Activated naive CD8-positive, alpha-beta T cell treated with anti-CD3 and anti-CD28 coated beads, Interleukin-2, amount 50 U/mL, for 16 hours (primary cell): Measurements from ENCODE around the gene CDK14.
"Not testable (repeated sequence)": the region's sequence is repeated elsewhere in the genome, so short reads cannot be mapped to it uniquely, and the experiment has no call there.

ENCODE experiments used
- DNase-seq: peaks from one replicate; pipeline ENCODE4 v3.0.0-alpha.2; 2020; ENCODE audit warnings: low read depth, low spot score

The CDK14 gene

DNA sequence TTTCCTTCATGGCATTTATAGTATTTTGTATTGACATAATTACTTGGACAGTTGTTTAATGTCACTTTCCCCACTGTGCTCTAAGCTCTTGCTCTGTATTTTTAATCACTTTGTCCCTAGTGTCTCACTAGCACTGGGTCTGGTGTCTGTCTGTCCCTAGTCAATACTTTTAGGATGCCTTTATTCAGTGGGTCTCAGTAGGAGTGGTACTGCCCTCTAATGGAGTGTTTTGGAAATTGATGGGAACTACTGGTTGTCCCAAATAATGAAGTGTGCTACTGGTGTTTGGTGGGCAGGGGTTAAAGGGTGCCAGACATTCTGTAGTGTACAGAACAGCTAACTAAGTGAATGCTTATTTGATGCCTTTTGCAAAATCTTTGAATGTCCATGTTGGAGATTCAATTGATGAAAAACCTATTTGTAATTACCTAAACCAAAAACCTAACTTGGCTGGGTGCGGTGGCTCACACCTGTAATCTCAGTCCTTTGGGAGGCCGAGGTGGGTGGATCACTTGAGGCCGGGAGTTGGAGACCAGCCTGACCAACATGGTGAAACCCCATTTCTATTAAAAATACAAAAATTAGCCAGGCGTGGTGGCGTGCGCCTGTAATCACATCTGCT lies 33.3 kb downstream of the CDK14 start:
- DNase-seq, result no peak

DNA sequence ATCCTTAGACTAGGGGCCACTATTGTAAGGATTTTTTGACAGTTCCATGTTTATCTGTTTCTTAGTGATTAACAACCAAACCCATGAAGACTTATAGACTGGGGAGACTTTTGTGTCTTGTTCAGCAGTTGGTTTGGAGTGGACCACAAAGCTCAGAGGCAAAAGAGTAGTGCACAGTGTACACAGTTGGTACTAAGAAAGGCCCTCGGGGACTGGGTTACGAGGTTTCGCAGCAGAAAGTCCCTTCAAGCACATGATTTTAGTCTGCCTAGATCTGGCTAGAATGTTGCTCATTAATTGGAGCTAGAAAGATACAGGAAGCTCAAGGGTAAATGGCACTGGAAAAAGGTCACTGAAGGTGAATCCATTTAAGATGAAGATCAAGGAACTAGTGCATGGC lies 35.4 kb downstream of the CDK14 start:
- no peak for DNase-seq

DNA sequence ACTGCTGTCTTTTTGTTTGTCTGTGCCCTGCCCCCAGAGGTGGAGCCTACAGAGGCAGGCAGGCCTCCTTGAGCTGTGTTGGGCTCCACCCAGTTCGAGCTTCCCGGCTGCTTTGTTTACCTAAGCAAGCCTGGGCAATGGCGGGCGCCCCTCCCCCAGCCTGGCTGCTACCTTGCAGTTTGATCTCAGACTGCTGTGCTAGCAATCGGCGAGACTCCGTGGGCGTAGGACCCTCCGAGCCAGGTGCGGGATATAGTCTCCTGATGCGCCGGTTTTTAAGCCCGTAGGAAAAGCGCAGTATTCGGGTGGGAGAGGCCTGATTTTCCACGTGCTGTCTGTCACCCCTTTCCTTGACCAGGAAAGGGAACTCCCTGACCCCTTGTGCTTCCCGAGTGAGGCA lies 43.6 kb downstream of the CDK14 start:
- not testable (repeated sequence) for DNase-seq

DNA sequence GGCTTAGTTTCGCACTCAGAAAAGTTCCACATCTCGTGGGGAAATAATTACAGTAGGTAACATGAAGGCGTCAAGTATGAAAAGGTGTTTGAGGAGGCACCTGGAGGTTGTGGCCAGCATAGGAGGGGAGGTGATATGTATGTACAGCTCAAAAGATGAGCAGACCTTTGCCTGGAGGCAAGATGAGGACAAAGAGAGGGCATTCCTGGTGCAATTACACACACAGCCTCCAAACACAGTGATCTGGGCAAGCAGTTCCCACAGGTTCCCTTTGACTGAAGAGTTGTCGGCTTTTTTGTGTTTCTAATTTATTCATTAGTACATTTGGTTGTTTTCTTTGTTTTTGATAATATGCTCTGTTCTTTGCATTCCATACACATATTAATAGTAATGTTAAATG lies 46.9 kb downstream of the CDK14 start:
- no peak for DNase-seq

DNA sequence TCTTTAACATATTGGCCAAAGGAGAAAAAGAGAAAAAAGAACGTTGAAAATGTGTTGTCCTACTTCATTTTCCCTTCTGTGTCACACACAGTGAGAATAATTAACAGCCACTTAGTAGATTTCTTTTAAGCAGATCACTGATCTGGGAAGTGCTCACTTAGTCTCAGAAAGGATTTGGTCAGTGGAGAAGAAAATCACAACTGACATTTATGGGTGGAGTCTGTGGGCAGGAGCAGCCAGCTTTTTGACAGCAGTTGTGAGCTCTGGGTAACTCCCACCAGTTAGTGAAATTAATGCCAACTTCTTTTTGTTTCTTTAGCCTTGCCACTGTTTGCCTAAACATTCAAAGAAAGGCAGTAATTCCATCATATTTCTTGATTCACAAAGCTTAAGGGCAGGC lies 49.7 kb downstream of the CDK14 start:
- no peak for DNase-seq

DNA sequence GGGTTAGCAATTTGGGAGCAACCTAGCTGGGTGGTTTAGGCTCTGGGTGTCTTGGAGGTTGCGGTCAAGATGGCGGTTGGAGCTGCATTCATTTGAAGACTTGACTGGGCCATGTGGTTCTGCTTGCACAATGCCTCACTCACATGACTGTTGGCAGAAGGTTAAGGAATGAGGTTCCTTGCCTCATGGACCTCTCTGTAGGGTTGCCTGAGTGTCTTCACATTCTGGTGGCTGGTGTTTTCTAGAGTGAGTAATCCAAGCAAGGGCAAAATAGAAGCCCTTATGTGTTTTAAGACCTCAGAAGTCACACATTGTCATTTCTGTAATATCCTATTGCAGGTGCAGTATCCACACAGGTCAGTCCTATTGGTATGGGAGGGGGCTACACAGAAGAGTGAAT lies 52.0 kb downstream of the CDK14 start:
- no peak for DNase-seq

DNA sequence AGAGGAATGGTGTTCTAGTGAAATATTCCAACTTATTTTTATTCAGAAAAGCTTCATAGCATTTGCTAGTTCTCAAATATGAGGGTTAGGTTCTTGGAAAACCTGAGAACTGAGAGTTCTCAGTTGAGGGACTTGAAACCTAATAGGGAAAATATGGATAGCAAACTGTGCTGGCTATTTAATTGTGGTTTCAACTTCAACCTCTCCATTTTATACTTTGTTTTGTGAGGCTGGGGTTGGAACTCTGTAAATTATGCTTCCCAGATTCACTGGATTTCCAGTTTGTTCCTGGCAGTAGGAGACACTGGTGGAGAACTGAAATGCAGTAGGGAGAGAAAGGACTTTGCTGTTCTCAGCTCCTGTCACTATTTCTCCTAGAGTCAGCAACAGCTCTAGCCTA lies 52.7 kb downstream of the CDK14 start:
- DNase-seq, result no peak

DNA sequence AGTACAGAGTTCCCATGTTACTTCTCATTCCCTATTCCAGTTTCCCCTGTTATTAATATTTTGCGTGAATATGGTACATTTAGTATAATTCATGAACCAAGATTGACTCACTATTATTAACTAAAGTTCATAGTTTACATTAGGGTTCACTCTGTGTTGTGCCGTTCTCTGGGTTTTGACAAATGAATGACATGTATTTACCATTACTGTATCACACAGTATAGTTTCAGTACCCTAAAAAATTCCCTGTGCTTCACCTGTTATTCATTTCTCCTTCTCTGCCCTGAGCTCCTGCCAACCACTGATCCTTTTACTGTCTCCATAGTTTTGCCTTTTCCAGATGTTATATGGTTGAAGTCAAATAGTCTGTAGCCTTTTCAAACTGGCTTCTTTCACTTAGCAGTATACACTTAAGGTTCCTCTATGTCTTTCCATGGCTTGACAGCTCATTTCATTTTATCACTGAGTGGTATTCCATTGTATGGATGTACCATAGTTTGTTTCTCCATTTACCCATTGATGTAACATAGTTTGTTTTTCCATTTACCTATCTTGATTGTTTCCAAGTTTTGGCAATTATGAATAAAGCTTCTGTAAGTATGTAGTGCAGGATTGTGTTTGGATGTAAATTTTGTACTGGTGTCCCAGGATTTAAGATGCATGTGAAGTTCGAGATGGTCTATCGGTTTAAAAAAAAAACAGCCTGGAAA lies 58.8 kb downstream of the CDK14 start:
- DNase-seq, result no peak

DNA sequence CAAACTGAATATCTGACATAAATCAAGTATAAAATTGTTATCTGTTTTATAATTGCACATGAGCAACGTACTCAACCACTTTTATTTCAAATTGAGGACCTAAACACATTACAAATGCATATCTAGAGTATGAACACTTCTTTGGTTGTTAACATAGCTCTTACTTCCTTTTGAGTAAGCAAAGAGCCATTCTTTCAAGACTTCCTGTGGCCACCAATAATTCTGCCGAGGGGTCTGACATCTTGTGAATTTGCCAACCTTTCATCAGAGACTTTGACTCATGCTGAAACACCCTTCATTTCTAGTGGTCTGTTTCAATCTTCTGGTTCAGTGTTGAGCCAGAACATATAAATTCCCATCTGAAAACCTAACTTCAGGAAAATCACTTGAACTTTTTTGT lies 59.4 kb downstream of the CDK14 start:
- no peak for DNase-seq

DNA sequence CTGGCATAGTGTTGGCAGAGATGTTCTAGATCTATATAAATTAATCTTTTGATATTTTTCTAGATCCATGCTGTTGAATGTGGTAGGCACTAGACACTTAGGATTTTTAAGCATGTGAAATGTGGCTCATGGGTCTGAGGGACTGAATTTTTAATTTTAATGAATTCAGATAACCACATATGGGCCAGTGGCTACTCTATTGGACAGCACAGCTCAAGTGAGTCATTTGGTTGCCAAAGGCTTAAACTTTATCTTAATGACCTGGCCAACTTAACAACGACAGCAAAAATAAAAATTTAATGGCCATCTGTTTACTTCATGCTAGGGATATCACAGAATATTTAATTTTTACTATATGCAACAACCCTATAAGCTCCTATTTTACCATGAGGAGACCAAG lies 61.4 kb downstream of the CDK14 start:
- no peak for DNase-seq

DNA sequence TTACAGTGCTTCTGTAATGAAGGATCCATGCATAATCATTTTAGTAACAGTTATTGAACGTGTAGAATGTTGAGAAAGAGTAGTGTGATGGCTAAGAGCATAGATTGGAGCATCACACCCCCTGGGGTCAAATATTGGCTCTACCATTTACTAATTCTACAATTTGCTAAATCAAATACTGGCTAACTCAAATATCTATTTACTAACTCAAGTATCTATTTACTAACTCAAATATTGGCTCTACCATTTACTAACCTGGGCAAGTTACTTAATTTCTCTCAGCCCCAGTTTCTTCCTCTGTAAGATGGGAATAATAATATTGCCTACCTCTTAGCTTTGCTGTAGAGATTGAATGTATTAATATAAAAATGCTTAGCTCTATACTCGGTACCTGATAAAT lies 64.0 kb downstream of the CDK14 start:
- no peak for DNase-seq

DNA sequence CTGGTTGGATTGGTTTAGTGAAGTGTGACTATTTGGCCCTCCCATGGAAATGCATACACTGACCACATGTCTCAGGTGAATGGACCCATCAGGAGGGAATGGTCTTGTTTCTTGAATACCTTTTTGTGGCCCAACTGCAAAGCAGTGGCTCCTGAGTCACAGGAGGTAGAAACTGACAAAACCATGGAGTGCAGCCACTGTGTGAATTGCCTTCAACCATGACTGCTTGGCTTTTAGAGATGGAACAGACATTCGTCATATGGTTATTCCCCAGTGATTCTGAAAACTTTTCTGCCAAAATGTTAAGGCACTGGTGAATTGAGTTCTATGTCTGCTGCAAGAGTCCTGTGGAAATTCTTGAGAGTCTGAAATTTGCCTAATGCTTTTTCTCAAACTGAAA lies 64.7 kb downstream of the CDK14 start:
- DNase-seq, result no peak

DNA sequence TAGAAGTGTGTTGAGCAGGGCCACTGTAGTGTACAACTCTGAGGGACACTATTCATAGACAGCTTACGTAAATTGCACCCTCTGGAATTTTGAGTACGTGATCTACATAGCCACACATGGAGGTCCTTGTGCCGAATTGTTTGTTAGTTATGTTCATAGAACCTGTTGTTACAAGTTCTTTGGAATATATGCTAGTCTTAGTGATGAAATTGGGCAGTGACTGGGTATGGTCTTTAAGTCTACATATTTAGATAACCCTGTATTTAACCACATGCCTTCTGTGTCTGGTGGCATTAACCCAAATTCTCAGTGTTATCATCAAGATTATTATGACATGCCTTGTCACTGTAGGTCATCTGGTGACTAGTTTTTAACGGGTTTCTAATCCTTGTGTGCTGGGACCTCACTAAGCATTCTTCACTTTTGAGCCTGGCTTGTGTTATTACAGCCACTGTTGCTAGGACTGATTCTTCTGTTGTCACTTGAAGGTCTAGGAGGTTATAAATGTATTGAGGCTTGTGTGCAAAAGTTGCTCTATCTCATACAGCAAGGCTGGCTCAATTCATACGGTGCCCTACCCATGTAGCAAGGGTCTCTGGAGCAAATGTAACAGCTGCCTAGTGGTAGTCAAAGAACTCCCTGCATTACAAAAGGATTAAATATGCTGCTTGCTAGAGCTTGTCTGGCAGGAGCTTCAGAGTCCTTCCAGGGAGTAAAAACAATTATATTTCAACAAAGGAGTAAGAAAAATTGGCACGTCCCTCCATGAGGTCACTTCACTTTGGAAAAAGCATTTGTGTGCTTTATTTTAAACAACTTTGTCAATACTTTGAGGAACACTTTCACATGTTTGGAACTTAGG lies 65.4 kb downstream of the CDK14 start:
- DNase-seq, result no peak

DNA sequence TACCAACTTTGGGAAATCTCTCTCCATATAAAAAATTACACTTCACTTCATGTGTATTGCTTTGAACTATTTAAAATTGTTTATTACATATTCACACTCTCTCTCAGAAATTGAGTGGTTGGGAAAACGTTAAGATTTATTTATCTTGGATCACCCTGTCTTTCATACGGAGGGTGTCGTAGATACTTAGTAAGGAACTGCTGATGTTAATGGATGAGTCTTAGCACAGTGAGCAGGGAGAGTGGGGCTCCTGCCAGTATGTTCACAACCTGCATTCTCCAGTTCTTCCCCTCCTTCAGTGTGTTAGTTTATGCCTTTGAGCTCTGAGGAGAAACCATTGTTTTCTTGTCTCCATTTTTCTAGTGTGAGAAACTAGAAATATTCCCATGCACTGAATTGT lies 67.1 kb downstream of the CDK14 start:
- DNase-seq, result no peak

DNA sequence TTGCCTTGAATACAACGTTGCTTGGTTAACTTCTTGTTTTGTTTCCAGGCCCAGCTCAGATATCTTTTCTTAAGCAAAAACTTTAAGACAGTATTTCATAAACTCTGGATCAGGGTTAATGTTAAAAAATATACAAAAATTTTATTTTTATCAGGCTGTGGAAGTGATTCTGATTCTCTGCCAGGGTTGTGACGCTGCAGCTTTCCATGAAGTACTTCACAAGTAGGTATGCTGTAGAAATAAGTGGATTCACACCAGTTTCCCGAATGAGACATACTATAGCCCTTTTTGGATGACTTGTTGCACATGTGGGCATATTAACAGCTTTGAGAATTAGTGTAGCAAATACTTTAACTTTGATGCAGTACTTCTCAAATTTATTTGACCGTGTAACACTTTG lies 70.1 kb downstream of the CDK14 start:
- no peak for DNase-seq

DNA sequence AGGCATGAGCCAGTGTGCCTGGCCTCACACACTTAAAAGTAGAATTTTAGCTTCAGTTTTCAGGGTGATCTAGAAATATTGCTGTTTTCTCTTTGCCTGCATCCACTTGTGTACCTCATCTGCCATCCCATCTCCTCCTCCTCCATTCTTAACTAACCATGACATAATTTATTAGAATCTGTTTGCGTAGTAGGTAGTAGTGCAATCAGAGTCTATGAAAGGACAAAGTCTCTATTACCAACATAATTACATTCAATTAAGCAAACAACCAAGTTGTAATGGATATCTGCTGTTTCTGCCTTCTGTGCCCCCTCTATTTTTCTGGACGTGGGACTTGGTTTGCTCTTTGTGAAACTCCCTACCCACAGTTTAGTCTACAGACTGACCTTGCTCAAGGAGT lies 72.9 kb downstream of the CDK14 start:
- no peak for DNase-seq

DNA sequence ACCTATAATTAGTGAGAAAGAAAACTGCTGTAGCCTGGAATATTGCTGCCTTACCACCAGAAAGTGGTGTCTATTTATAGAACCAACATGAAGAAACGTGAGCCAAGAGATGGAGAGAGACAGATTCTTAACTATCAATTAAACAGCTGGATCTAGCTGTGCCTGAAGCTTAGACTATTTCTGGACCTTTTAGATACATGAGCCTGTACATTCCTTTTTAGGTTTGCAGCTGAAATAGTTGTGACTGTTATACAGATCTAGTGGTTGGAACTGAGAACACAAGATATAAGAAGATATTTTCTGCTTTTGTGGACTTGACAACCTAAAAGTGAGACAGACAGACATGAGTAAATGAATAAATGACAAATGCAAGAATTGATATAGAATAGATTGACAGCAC lies 73.4 kb downstream of the CDK14 start:
- DNase-seq, result no peak

DNA sequence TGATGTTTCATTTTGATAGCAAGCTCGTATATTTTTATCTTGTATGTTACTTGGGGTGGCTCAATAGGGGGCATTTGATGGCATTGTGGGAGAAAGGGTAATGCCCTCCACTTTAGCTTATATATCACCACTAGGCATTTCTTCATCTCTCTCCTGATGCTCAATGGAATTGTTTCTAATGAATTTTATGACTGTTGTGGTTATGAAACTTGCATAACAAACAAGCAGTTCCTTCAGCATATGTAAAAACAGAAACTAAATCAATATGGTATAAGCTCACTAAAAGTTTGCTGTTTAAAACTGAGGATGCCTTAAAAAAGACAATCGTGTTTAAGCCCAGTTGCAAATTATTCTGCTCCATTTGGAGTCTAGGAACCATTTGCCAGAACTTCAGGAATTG lies 75.5 kb downstream of the CDK14 start:
- no peak for DNase-seq

DNA sequence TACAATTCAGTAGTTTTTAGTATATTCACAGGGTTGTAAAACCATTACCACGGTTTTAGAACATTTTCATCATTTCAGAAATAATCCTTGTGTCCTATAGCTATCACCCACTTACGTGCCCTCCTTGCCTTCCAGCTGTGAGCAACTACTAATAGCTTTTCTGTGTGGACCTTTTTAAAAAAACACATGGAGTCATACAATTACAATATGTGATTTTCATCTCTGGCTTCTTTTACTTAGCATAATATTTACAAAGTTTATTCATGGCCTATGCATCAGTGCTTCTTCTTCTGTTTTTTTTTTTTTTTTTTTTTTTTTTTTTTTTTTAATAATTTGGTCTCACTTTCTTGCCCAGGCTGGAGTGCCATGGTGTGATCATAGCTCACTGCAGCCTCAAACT lies 76.1 kb downstream of the CDK14 start:
- no peak for DNase-seq

DNA sequence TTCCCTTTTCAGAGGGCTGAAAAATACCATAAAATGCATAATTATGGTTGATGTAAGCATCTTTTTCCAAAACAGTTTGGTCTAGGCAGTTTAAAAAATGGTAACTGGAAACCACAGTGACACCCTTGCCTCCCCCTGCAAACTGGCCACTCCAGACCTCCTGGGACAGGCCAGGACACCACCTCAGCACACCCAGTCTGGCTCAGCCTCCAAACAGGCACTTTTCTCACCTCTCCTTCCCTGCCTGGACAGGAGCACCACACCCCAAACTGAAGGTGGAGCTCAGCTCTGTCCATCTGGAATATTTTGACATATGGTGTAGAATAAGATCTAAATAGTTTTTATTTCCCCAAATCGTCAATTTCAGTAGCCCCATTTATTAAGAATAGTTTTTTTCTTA lies 78.5 kb downstream of the CDK14 start:
- DNase-seq, result no peak

DNA sequence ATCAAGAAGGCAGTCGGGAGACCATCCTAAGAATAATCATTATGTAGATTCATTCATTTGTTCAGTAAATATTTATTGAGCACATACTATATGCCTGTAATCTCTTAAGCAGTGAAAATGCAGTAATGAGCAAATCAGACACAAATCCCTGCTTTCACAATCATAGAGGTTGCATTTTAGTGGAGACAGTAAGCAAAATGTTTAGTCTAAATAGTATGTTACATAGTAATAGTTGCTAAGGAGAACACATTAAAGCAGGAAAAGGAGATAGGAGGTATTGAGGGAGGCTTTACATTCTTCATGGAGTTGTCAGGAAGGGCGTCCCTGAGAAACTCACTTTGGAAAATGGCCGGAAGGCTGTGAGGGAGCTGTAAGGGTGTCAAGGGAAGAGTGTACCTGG lies 79.9 kb downstream of the CDK14 start:
- DNase-seq, result no peak

DNA sequence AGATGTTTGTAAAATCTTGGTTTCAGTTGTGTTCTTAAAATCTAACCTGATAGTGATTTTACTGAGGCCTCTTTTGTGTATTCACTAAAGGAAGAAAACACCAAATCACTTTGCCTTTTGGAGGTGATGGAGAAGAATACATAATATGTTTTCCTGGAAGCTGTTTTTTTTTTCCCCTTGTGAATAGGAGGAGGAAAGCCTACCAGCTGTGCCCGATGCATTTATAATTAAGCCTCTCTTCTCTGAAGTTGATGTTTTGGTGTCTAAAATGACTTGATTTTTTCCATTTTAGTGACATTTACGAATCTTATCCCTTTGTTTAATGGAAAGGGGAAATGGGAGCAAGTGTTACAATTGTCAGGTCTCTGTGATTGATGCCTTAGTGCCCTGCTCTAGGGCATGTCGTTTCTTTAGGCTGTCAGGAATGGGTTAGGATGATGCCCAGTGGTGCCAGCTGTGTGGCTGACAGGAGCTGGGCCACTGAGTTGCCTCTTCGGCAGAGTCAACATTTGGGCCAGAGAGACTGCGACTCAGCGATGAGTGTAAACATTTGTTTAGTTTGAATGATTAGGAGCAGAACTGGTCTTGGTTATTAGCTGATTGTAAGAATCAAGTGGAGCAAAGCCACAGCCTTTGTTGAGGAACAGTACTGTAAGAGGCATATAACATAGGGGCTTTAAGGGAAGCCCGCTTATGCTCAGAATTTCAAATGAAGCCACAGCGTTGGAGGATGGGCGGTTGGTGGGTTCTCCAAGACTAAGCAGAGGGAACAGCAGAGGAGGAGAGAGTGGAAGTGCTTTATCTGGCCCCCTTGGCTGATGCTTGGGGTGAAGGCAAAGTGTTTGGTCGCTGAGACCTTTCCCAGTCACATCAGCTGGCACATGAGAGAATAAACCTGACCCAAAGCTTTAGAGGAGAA lies 81.6 kb downstream of the CDK14 start:
- DNase-seq, result no peak
